Neural progenitor cell (in vitro differentiated cells): ENCODE data around the gene PSTPIP1. TPM values are rescaled to one million over a fixed set of nuclear protein-coding genes. Genes with fewer than 3 reads are reported as not detected.

Experiments
- DNase-seq: peaks from one replicate; pipeline ENCODE4 v3.0.0-alpha.2; 2016; ENCODE audit warnings: low spot score
- H2AFZ ChIP-seq: fragments of 200-600 bp; sonication (generic); replicated peaks from 2 replicates; pipeline ENCODE4 v1.6.1; 2016; ENCODE audit warnings: antibody characterized with exemption
- H3F3A ChIP-seq: fragments of 200-600 bp; sonication (generic); 2 replicates; pipeline ENCODE4 v1.6.1; 2016; ENCODE audit warnings: antibody characterized with exemption, low read depth
- H3K27ac ChIP-seq: fragments of 200-600 bp; sonication (generic); 2 replicates; pipeline ENCODE4 v1.5.1; 2016; ENCODE audit warnings: mild to moderate bottlenecking
- H3K27me3 ChIP-seq: fragments of 200-600 bp; sonication (generic); 2 replicates; pipeline ENCODE4 v1.6.1; 2016; ENCODE audit warnings: mild to moderate bottlenecking, moderate library complexity
- H3K36me3 ChIP-seq: fragments of 200-600 bp; sonication (generic); 2 replicates; pipeline ENCODE4 v1.5.1; 2016
- H3K4me1 ChIP-seq: fragments of 200-600 bp; sonication (generic); 2 replicates; pipeline ENCODE4 v1.6.1; 2016; ENCODE audit warnings: mixed run types
- H3K4me2 ChIP-seq: fragments of 200-600 bp; sonication (generic); 2 replicates; pipeline ENCODE4 v1.6.1; 2016
- H3K4me3 ChIP-seq: fragments of 200-600 bp; sonication (generic); 2 replicates; pipeline ENCODE4 v1.5.1; 2016
- H3K79me2 ChIP-seq: fragments of 200-600 bp; sonication (generic); 2 replicates; pipeline ENCODE4 v1.6.1; 2016; ENCODE audit warnings: low read depth
- H3K9ac ChIP-seq: fragments of 200-600 bp; sonication (generic); 2 replicates; pipeline ENCODE4 v1.6.1; 2016
- H3K9me3 ChIP-seq: fragments of 200-600 bp; sonication (generic); 2 replicates; pipeline ENCODE4 v1.5.1; 2016; ENCODE audit warnings: low read depth
- H4K20me1 ChIP-seq: fragments of 200-600 bp; sonication (generic); 2 replicates; pipeline ENCODE4 v1.6.1; 2016; ENCODE audit warnings: low read depth
- H3K27ac Mint-ChIP-seq: 3 replicates; pipeline ENCODE4 v1.8.0; 2021; ENCODE audit warnings: mixed read lengths
- H3K27me3 Mint-ChIP-seq: 2 replicates; pipeline ENCODE4 v1.8.0; 2022; ENCODE audit warnings: low read depth, mild to moderate bottlenecking, inconsistent platforms, moderate library complexity, mixed read lengths; ENCODE audit not compliant: insufficient read depth
- H3K36me3 Mint-ChIP-seq: 3 replicates; pipeline ENCODE4 v1.8.0; 2021; ENCODE audit warnings: mixed read lengths
- H3K4me1 Mint-ChIP-seq: 3 replicates; pipeline ENCODE4 v1.8.0; 2021; ENCODE audit warnings: mixed read lengths
- H3K4me3 Mint-ChIP-seq: 3 replicates; pipeline ENCODE4 v1.8.0; 2021; ENCODE audit warnings: mild to moderate bottlenecking, moderate library complexity, mixed read lengths
- H3K9me3 Mint-ChIP-seq: 3 replicates; pipeline ENCODE4 v1.8.0; 2020; ENCODE audit warnings: mixed read lengths
- EZH2 ChIP-seq: fragments of 200-600 bp; sonication (generic); IDR thresholded peaks from 2 replicates; pipeline ENCODE4 v1.6.1; 2017; ENCODE audit warnings: antibody characterized with exemption, mild to moderate bottlenecking, moderate library complexity
- EZH2phosphoT487 ChIP-seq: fragments of 200-600 bp; sonication (generic); IDR thresholded peaks from 2 replicates; pipeline ENCODE4 v1.6.1; 2017; ENCODE audit warnings: antibody characterized with exemption
- total RNA-seq: library from RNA; depleted of rRNA; stranded (reverse); fragments of >200 nt; gene quantifications from 2 replicates; pipeline ENCODE4 v1.2.3, GENCODE V29; 2015; ENCODE audit warnings: low replicate concordance
- TF ChIP-seq, protein P1 (sequence below): fragments of 200-600 bp; sonication (generic); IDR thresholded peaks from 2 replicates; pipeline ENCODE4 v1.5.1; 2017; ENCODE audit warnings: antibody characterized with exemption, mild to moderate bottlenecking

Gene PSTPIP1
- total RNA-seq, 1 donor from 2014 or later, result 0.19 TPM

DNA sequence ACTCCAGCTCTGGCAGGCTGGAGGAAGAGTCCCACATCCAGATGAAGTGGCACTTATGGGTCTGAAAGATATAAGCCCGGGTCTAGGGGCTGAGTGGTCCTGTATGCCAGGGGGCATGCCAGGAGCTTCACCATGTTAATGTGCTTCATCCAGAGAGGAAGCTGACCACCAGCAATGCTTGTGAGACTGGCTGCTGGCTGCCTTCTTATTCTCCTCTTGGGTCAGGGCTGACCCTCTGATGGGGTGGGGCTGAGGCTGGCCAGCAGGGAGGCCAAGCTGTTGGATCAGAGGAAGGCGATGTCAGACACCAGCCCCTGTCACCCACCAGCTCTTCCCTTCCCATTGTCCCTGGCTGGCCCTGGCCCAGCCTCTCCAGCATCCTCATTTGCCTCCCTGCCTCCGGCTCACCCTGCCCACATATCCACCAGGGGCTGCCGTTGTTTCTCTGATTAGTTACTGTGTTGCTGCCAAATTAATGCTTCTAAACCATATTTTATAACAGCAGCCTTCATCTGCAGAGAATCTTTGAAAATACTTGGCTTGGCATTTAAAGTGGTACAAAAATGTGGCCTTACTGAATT is 20.4 kb upstream of the PSTPIP1 start:
- Mint-ChIP-seq H3K36me3 (no peaks in the 10 kb centered on the region), H3K4me1 (peaks cover 3% of the 10 kb centered on the region), H3K27ac (no peak overlapping the region), H3K27me3 (peaks cover 4% of the 10 kb centered on the region), H3K4me3 (no peak overlapping the region), H3K9me3 (peaks cover under 1% of the 10 kb centered on the region)
- no peak for TF ChIP-seq EZH2phosphoT487
- no peak for TF ChIP-seq EZH2
- TF ChIP-seq, protein P1, sequence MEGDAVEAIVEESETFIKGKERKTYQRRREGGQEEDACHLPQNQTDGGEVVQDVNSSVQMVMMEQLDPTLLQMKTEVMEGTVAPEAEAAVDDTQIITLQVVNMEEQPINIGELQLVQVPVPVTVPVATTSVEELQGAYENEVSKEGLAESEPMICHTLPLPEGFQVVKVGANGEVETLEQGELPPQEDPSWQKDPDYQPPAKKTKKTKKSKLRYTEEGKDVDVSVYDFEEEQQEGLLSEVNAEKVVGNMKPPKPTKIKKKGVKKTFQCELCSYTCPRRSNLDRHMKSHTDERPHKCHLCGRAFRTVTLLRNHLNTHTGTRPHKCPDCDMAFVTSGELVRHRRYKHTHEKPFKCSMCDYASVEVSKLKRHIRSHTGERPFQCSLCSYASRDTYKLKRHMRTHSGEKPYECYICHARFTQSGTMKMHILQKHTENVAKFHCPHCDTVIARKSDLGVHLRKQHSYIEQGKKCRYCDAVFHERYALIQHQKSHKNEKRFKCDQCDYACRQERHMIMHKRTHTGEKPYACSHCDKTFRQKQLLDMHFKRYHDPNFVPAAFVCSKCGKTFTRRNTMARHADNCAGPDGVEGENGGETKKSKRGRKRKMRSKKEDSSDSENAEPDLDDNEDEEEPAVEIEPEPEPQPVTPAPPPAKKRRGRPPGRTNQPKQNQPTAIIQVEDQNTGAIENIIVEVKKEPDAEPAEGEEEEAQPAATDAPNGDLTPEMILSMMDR, result no peak
- Histone ChIP-seq H3K79me2 (no peaks in the 10 kb centered on the region), H3K9me3 (no peaks in the 10 kb centered on the region), H3F3A (no peaks in the 10 kb centered on the region), H3K4me1 (peaks cover 4% of the 10 kb centered on the region), H3K27ac (no peak overlapping the region), H3K4me3 (no peak overlapping the region), H3K4me2 (no peak overlapping the region), H2AFZ (no peak overlapping the region), H3K9ac (no peak overlapping the region), H3K27me3 (no peaks in the 10 kb centered on the region), H4K20me1 (no peaks in the 10 kb centered on the region), H3K36me3 (no peaks in the 10 kb centered on the region)
- no peak for DNase-seq

DNA sequence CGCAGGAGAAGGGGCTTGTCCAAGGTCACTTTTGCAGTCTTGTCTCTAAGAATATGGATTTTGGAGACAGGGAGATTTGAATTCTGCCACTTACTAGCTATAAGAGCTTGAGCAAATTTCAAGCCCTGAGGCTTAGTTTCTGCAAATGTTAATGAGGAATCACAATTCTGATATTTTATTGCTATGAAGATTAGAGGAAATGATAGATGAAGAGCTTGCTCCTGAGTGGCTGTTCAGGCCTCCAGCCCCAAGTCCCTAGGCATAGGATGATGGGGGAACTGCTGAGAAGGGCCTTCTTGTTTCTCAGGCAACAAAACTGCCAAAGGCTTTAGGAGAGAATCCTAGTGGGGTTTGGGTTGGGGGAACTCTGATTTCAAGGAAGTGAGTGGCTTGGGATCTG is 18.8 kb upstream of the PSTPIP1 start:
- H3K36me3 Mint-ChIP-seq, result no peaks in the 10 kb centered on the region

GRCh38 chr15:76976572-76977270 is 18.2 kb upstream of the PSTPIP1 start:
- Mint-ChIP-seq H3K27me3 (peaks cover 4% of the 10 kb centered on the region), H3K36me3 (no peaks in the 10 kb centered on the region), H3K4me1 (peaks cover 3% of the 10 kb centered on the region), H3K9me3 (peaks cover 8% of the 10 kb centered on the region), H3K27ac (no peak overlapping the region), H3K4me3 (no peak overlapping the region)
- Histone ChIP-seq H2AFZ (no peak overlapping the region), H3K27ac (no peak overlapping the region), H3K4me3 (no peak overlapping the region), H3K79me2 (no peaks in the 10 kb centered on the region), H3K36me3 (no peaks in the 10 kb centered on the region), H3K27me3 (no peaks in the 10 kb centered on the region), H3F3A (no peaks in the 10 kb centered on the region), H3K9me3 (no peaks in the 10 kb centered on the region), H4K20me1 (no peaks in the 10 kb centered on the region), H3K9ac (no peak overlapping the region), H3K4me2 (no peak overlapping the region), H3K4me1 (peaks cover 4% of the 10 kb centered on the region)
- TF ChIP-seq, protein P1, result no peak
- no peak for TF ChIP-seq EZH2
- no peak for TF ChIP-seq EZH2phosphoT487
- no peak for DNase-seq

More for the DNA sequence above, 18.8 kb upstream of the PSTPIP1 start:
- H3K27ac Mint-ChIP-seq, result no peak overlapping the region
- Histone ChIP-seq H4K20me1 (no peaks in the 10 kb centered on the region), H3K27me3 (no peaks in the 10 kb centered on the region), H2AFZ (no peak overlapping the region), H3K27ac (no peak overlapping the region), H3K9ac (no peak overlapping the region), H3K4me3 (no peak overlapping the region), H3K4me1 (peaks cover 4% of the 10 kb centered on the region), H3K4me2 (no peak overlapping the region), H3K36me3 (no peaks in the 10 kb centered on the region), H3K9me3 (no peaks in the 10 kb centered on the region), H3K79me2 (no peaks in the 10 kb centered on the region), H3F3A (no peaks in the 10 kb centered on the region)
- H3K4me3 Mint-ChIP-seq, result no peak overlapping the region
- peaks cover 3% of the 10 kb centered on the region for H3K4me1 Mint-ChIP-seq
- TF ChIP-seq, protein P1, result no peak
- TF ChIP-seq EZH2phosphoT487 (no peak), EZH2 (no peak)
- peaks cover 8% of the 10 kb centered on the region for H3K9me3 Mint-ChIP-seq
- H3K27me3 Mint-ChIP-seq, result peaks cover 4% of the 10 kb centered on the region
- no peak for DNase-seq
